Mammary epithelial cell (primary cell): ENCODE data around the gene PHC2.

ENCODE experiments used
- CTCF ChIP-seq, 2 donors: IDR thresholded peaks in 1 of 2; conservative IDR thresholded peaks in 1 of 2; 2 replicates each; pipeline ENCODE4 v1.5.1; 2011 to 2012; ENCODE audit warnings: inconsistent platforms in 2 of 2, low read length in 2 of 2, mild to moderate bottlenecking in 2 of 2, control low read depth in 1 of 2, low read depth in 1 of 2; ENCODE audit not compliant: insufficient read depth in 1 of 2; ENCODE audit errors: extremely low read depth in 1 of 2
- EZH2 ChIP-seq: IDR thresholded peaks from 2 replicates; pipeline ENCODE4 v1.6.1; 2012; ENCODE audit warnings: low read length, inconsistent platforms, borderline replicate concordance

DNA sequence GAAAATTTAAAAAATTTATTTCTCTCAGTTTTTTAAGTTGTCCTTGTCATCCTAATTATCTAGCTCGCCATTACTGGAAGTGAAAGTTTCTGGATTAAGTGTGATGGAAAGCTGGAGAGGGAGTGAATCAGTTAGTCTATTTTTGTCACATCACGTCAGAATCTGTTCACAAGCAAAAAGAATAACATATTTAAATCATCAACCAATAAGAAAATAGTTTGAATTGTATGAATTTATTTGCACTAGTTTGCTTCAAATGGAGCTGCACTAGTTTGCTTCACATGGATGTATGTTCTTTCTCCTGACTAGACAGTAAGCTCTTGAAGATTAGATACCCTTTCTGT lies 22.8 kb downstream of the PHC2 start:
- TF ChIP-seq CTCF (conservative IDR thresholded peaks at IDR 0.05 in 1 of 2, IDR thresholded peaks at IDR 0.05 in 1 of 2; ENCODE audit: extremely low read depth in 1 of 2, insufficient read depth in 1 of 2, low read depth in 1 of 2, low read length in 2 of 2) (no peak), EZH2 (no peak)
